ENCODE data around the gene PYGO1.

- TF ChIP-seq CTCF (IDR thresholded peaks at IDR 0.05) (no peak), POLR2A (IDR thresholded peaks at IDR 0.05) (no peak)
Observed at GRCh38 chr15:55627730-55628368, 39.7 kb upstream of the PYGO1 start.
